ENCODE measurements around the gene KATNIP.

DNA sequence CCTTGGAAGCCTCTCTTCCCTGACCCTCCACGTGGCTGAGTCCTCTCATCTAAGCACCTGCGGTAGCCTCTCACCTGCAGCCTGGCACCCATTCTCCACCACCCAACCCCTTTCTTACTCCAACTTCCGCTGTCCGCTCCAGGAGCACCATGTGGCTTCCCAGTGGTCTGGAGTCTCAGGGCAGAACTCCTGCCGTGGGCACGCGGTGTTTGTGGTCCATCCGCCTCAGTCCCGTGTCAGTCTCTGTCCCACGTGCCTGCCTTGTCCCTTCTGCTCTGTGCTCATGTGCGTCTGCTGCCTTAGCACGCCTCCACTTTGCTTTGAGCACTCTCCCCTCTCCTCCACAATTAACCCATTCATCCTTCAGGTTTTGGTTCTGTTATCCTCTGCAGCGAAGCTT, 49.7 kb downstream of the KATNIP start:
- TF ChIP-seq CTCF (IDR thresholded peaks at IDR 0.05), result no peak
- TF ChIP-seq POLR2A (IDR thresholded peaks at IDR 0.05), result no peak

Data from thyroid gland (tissue), 4 donors.